Stimulated activated CD4-positive, alpha-beta T cell treated with anti-CD3 and anti-CD28 coated beads, TNF-alpha, amount 100 ng/mL, for 48 hours (primary cell): ENCODE results near the gene CLCA2.
"Not testable (repeated sequence)": the region's sequence is repeated elsewhere in the genome, so short reads cannot be mapped to it uniquely, and the experiment has no call there.

Experiments used
- DNase-seq, 3 donors: peaks; one replicate each; pipeline ENCODE4 v3.0.0-alpha.2; 2020; ENCODE audit warnings: low read depth in 3 of 3

The CLCA2 gene

GRCh38 chr1:86477256-86477655 is 53.3 kb downstream of the CLCA2 start:
- DNase-seq: no peak

- no peak for DNase-seq
Measured at GRCh38 chr1:86477682-86478081, 53.7 kb downstream of the CLCA2 start.

- no peak for DNase-seq
Measured at GRCh38 chr1:86478416-86479156, 54.6 kb downstream of the CLCA2 start.

- DNase-seq: no peak
Measured at GRCh38 chr1:86481966-86482365, 58.0 kb downstream of the CLCA2 start.

DNA sequence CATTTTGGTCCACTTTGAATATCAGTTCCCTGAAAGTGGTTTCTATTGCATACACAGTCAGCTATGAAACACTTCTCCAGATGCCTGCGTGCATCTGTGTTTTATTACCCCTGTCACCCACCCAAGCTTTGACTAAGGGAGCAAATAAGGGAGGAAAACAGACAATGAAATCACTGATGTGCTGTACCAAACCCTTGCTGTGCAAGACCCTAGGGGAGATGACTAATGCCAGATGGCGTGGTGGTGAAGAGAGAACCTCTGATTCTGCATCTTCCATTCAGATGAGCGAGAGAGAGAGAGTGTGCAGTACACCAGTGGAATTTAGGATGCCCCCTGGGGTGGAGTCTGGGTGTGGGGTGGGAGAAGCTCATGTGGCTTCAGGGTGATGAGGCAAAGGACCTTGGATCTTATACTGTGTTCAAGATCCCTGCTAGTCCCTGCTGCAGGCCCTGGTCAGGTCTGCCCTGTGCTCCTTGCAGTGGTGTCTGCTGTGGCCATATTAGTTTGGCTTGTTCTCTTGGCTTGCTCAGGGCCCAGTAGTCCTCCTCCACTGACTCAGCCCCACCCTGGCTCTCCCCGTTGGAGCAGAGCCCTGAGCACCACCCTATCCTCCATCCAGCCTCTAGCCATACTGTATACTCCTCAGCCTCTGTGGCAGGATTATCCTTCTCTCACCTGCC is 63.3 kb downstream of the CLCA2 start:
- DNase-seq: no peak

GRCh38 chr1:86487811-86488141 is 63.8 kb downstream of the CLCA2 start:
- no peak for DNase-seq

DNA sequence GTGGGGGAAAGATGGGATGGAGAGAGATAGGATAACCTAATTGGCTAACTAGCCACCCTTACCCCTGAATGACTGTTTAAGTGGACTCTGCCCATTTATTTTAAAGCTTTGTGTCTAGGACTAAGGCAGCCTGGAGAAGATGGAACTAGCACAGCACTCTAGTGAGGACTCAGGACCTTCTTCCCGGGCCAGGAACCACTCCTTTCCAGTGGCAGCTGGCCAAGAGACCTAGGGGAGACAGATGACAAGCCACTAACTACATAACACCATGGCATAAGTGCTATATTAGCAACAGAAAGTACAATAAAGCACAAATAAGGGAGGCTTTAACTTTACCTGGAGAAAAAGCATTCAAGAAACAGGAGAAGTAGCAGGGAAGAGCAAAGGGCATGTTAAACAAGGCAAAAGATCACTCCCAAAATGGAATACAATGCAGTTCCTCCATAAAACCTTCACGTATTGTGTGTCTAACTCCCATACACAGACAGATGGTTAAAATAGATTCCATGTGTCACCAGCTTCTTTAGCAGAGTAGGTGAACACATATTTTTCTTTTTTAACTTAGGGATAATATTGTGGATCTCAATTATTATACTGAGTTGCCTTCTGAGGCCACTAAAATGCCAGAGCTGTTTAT is 65.4 kb downstream of the CLCA2 start:
- DNase-seq: no peak

- DNase-seq: no peak
Measured at GRCh38 chr1:86491171-86491950, 67.4 kb downstream of the CLCA2 start.

DNA sequence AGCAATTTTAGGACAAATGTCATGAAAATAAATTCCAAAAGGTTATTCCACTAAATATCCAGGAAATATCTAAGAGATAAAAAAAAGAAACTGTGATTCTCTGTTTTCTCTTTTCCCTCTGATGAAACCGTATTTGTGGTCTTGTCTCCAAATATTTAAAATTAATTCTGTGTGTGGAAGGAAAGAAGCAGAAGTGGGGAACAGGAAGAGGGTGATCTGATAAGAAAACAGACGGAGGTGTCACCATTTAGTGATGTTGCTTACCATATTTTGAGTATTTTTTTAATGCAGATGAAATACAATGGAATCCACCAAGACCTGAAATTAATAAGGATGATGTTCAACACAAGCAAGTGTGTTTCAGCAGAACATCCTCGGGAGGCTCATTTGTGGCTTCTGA is 74.3 kb downstream of the CLCA2 start:
- DNase-seq: no peak

DNA sequence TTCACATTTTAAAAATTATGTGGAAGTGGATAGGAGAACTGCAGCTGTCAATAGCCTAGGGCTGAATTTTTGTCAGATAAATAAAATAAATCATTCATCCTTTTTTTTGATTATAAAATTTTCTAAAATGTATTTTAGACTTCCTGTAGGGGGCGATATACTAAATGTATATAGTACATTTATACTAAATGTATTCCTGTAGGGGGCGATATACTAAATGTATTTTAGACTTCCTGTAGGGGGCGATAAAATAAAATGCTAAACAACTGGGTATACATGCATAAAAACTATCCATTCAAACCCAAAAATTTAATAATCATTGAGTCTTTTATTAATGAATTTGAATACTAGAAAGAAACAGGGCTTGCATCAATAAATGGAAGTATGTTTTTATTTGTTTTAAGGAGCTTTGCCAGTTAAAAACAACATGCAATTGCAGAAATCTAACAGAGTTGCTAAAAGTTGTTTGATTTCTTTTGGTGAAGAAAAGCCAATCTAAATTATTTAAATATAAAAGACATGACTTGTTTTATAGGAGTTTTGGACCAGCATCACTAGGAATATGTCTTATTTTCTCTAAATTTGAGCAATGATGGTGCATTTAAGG is 76.1 kb downstream of the CLCA2 start:
- DNase-seq: no peak

DNA sequence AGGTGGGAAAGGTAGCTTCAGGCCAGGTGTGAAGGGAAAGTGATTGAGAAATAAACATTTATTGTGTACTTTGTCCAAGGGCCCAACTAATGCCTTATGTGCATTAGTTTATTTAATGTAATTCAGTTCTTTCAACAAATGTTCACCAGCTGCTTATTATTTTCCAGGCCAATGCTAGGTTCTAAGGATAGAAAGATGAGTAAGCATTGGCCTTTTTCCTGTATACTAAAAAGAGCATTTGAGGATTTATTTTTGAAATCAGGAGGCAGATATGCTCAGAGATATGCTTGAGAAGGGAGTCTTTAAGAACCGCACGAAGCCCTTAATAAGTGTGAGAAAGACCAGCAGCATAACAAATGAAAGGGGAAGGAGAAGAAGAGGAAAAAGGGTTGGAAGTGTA is 76.7 kb downstream of the CLCA2 start:
- no peak for DNase-seq

DNA sequence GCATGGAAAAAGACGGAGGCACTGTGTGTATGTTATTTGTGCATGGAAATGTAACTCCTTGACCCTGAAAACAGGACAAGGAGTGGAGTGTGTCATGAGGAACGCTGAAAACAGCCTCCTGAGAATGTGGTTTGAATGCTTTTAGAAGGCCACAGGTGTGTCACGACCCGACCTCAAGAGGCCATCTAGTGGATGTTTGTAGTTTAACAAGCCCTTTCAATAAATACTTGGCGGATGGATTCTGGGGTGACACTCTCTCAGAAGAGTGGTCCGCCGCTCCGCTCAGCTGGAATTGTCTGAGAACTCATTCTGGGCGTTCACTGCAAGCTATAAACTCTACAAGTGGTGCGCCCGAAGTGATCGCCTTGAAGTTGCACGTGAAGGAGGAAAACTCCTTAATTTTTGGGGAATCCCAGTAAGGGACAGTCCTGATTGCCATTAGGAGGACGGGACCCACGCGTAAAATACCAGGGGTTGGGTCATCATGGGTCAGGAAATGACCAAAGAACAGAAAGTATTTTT is 78.2 kb downstream of the CLCA2 start:
- DNase-seq: not testable (repeated sequence)

DNA sequence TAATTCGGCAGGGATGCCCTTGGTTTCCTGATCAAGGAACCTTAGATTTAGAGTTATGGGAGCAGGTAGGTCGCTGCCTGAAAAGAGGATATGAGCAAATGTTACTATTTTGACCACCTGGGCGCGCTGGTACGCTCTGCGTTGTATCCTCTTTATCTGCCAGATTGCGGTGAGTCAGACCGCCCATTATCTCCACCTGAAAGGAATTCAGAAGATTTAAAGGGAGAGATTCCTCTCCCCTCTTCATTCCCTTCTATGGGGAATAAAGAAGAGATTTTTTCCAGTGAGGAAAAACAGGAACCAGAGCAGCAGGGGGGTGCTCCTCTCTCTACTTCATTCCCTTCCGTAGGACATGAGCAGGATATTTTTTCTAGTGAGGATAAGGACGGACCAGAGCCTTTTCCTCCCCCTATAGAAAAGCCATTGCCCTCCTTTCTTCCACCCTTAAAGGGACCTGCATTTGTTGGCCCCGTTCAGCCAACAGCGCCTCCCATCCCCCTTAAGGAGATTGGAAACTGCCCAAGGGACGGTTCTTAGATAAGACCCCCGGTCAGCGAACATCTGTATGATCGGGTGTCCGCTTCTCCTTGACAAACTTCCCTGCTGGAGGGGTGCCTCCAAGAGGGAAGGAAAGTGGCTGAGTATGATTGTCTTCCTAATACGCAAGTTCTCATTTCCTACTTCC is 78.9 kb downstream of the CLCA2 start:
- no peak for DNase-seq

- no peak for DNase-seq
Measured at GRCh38 chr1:86503406-86504136, 79.6 kb downstream of the CLCA2 start.

GRCh38 chr1:86504137-86504479 is 80.1 kb downstream of the CLCA2 start:
- no peak for DNase-seq

GRCh38 chr1:86504895-86505563 is 81.1 kb downstream of the CLCA2 start:
- DNase-seq: no peak

GRCh38 chr1:86505564-86505902 is 81.6 kb downstream of the CLCA2 start:
- DNase-seq: no peak
